OCI-LY1 (cell line): ENCODE data around the gene MAP7.

Experiments
- CTCF ChIP-seq: fragments of 200-600 bp; sonication (generic), shearing (Covaris generic); IDR thresholded peaks from 2 replicates; pipeline ENCODE4 v1.5.1; 2017; ENCODE audit warnings: mild to moderate bottlenecking, antibody characterized with exemption, low read length, moderate library complexity, mixed read lengths
- EZH2 ChIP-seq: fragments of 200-600 bp; sonication (generic), shearing (Covaris generic); IDR thresholded peaks from 2 replicates; pipeline ENCODE4 v1.8.0; 2017; ENCODE audit warnings: borderline replicate concordance, mixed run types, mild to moderate bottlenecking, antibody characterized with exemption, low read length, moderate library complexity, mixed read lengths

- TF ChIP-seq EZH2: no peak
- no peak for TF ChIP-seq CTCF
These were observed 1.5 kb downstream of the MAP7 start for GRCh38 chr6:136548582-136549299.
